ENCODE results near the gene EPHA3. TPM values are rescaled to one million over a fixed set of nuclear protein-coding genes. Genes with fewer than 3 reads are reported as not detected.

Gene EPHA3
- not detected in 2 replicates for polyA plus RNA-seq (2011; rRNA removed)
- polyA plus RNA-seq (2012; cell fraction: cytosol; rRNA removed), result not detected in 2 replicates
- polyA plus RNA-seq (2012; cell fraction: nucleus; rRNA removed), result not detected in 2 replicates
- polyA plus RNA-seq (2017; fragmentation: RNase III; extraction: RNeasy Plus Mini Kit Qiagen cat#74134 plus additional on column Dnase treatment), result not detected in 3 replicates
- not detected in 2 replicates for polyA minus RNA-seq (2011; rRNA and poly(A)+ RNA removed)

DNA sequence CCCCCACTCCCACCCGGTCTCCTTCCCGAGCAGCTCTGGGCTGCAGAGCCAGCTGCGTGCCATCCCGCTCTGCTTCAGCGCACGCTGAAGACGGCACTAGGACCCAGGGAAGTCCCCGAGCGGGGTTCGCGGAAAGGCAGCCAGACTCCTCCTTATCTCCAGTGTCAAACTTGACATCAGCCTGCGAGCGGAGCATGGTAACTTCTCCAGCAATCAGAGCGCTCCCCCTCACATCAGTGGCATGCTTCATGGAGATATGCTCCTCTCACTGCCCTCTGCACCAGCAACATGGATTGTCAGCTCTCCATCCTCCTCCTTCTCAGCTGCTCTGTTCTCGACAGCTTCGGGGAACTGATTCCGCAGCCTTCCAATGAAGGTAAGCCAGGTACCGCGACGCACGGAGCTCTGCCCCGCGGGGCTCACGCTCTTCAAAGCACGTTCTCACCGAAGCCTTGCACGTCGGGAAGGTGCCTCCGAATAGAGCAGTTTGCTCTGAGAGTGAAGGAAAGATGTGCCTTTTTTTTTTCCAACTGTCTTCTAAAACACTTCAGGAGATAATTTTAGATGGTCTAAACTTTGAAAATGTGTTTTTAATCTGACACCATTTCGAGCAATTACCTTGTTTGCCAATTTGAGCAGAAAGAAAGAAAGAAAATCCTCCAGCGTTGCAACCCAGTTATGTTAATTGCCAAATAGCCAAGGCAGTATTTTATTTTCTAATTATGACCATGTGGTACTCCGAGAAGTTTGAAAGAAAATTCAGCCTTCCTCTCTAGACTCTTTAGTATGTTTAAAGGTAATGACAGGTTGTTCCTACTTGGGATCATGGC lies at the start of gene EPHA3:
Gene EPHA3, plus strand, starts transcription at position 161 of the 830 bp plus-strand sequence. Its CDS starts 128 bp downstream, at position 289.
- Histone ChIP-seq H3K4me1 (no peaks in the 10 kb centered on the region), H3K27ac (no peak within 1 kb of the TSS), H3K4me2 (peak within 1 kb of the TSS; percentile 85), H3K9me3 (no peaks in the 10 kb centered on the region), H3K4me3 (peak within 1 kb of the TSS; percentile 35)
- DNase-seq (ENCODE audit: low read depth in 1 of 2, low spot score in 1 of 2), result peak; percentile 22 to 42
- FAIRE-seq, result no peak
- POLR2A ChIA-PET, result no interaction called here
- CTCF ChIA-PET, result no interaction called here
- WGBS (ENCODE audit: missing lambda C conversion rate), result 4% methylated on average over 32 of the region's 32 CpGs
- peak; percentile 92 to 96 for ATAC-seq
- TF ChIP-seq ZC3H11A (IDR thresholded peaks at IDR 0.05) (no peak), NPAS2 (CRISPR knock-in tag; IDR thresholded peaks at IDR 0.05; ENCODE audit: borderline replicate concordance) (no peak), KDM5A (IDR thresholded peaks at IDR 0.05) (no peak), TP53 (CRISPR knock-in tag; IDR thresholded peaks at IDR 0.05) (no peak), CHD4 (IDR thresholded peaks at IDR 0.05; ENCODE audit: borderline replicate concordance) (no peak), CEBPB (IDR thresholded peaks at IDR 0.05) (no peak), SMC3 (IDR thresholded peaks at IDR 0.05) (no peak), JUN (IDR thresholded peaks at IDR 0.05) (no peak), MAZ (IDR thresholded peaks at IDR 0.05; ENCODE audit: borderline replicate concordance, low read depth, low read length) (no peak), HDAC2 (IDR thresholded peaks at IDR 0.05) (no peak), EP300 (IDR thresholded peaks at IDR 0.05) (no peak), RNF2 (IDR thresholded peaks at IDR 0.05; ENCODE audit: borderline replicate concordance, low read depth) (no peak)
- TF ChIP-seq, protein P1, sequence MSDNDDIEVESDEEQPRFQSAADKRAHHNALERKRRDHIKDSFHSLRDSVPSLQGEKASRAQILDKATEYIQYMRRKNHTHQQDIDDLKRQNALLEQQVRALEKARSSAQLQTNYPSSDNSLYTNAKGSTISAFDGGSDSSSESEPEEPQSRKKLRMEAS (IDR thresholded peaks at IDR 0.05), result no peak
- TF ChIP-seq, protein P2, sequence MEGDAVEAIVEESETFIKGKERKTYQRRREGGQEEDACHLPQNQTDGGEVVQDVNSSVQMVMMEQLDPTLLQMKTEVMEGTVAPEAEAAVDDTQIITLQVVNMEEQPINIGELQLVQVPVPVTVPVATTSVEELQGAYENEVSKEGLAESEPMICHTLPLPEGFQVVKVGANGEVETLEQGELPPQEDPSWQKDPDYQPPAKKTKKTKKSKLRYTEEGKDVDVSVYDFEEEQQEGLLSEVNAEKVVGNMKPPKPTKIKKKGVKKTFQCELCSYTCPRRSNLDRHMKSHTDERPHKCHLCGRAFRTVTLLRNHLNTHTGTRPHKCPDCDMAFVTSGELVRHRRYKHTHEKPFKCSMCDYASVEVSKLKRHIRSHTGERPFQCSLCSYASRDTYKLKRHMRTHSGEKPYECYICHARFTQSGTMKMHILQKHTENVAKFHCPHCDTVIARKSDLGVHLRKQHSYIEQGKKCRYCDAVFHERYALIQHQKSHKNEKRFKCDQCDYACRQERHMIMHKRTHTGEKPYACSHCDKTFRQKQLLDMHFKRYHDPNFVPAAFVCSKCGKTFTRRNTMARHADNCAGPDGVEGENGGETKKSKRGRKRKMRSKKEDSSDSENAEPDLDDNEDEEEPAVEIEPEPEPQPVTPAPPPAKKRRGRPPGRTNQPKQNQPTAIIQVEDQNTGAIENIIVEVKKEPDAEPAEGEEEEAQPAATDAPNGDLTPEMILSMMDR (IDR thresholded peaks at IDR 0.05), result no peak
- TF ChIP-seq, protein P3, sequence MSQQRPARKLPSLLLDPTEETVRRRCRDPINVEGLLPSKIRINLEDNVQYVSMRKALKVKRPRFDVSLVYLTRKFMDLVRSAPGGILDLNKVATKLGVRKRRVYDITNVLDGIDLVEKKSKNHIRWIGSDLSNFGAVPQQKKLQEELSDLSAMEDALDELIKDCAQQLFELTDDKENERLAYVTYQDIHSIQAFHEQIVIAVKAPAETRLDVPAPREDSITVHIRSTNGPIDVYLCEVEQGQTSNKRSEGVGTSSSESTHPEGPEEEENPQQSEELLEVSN (IDR thresholded peaks at IDR 0.05; ENCODE audit: borderline replicate concordance, low read depth), result no peak

DNA sequence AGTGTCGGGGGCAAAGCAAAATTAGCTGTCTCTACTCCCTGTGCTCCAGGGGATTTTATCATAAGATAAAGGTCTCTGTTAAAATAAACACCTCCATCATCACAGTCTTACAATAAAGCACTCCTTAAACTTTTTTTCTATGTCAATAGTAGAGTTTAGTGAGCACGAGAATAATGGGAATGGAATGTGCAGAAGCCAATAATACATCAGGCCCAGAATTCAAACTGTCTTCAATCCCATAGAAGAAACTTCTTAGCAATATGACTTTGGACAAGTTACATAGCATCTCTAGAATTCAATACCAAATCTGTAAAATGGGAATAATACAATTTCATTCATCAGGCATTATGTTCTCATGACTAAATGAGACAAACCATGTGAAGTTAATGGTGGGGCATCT lies 49.0 kb upstream of the EPHA3 start:
- ChIA-PET POLR2A (no interaction called here), CTCF (no interaction called here)
- H3K4me1 ChIP-seq, result no peaks in the 10 kb centered on the region
- DNase-seq (ENCODE audit: low read depth in 1 of 2, low spot score in 1 of 2) (no peak), ATAC-seq (no peak), FAIRE-seq (no peak)
- 4% methylated on average over 2 of the region's 2 CpGs for WGBS (ENCODE audit: missing lambda C conversion rate)
- H3K4me2 ChIP-seq, result no peak overlapping the region
- H3K4me3 ChIP-seq, result no peak overlapping the region
- H3K27ac ChIP-seq, result no peak overlapping the region
- no peaks in the 10 kb centered on the region for H3K9me3 ChIP-seq
- TF ChIP-seq KDM1A (IDR thresholded peaks at IDR 0.05; ENCODE audit: low read depth), result no peak
- TF ChIP-seq CBX8 (IDR thresholded peaks at IDR 0.05), result no peak
- TF ChIP-seq, protein P4, sequence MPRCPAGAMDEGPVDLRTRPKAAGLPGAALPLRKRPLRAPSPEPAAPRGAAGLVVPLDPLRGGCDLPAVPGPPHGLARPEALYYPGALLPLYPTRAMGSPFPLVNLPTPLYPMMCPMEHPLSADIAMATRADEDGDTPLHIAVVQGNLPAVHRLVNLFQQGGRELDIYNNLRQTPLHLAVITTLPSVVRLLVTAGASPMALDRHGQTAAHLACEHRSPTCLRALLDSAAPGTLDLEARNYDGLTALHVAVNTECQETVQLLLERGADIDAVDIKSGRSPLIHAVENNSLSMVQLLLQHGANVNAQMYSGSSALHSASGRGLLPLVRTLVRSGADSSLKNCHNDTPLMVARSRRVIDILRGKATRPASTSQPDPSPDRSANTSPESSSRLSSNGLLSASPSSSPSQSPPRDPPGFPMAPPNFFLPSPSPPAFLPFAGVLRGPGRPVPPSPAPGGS (IDR thresholded peaks at IDR 0.05), result no peak
- TF ChIP-seq RAD21 (conservative IDR thresholded peaks at IDR 0.05 in 1 of 2, IDR thresholded peaks at IDR 0.05 in 1 of 2), result no peak
- TF ChIP-seq MAFK (IDR thresholded peaks at IDR 0.05; ENCODE audit: partially characterized antibody), result no peak
- no peak for TF ChIP-seq TP53 (CRISPR knock-in tag; IDR thresholded peaks at IDR 0.05)
- no peak for TF ChIP-seq ZC3H11A (IDR thresholded peaks at IDR 0.05)
- TF ChIP-seq RNF2 (IDR thresholded peaks at IDR 0.05; ENCODE audit: borderline replicate concordance, low read depth), result no peak
- TF ChIP-seq FOXS1 (CRISPR knock-in tag; IDR thresholded peaks at IDR 0.05), result no peak
- TF ChIP-seq, protein P5, sequence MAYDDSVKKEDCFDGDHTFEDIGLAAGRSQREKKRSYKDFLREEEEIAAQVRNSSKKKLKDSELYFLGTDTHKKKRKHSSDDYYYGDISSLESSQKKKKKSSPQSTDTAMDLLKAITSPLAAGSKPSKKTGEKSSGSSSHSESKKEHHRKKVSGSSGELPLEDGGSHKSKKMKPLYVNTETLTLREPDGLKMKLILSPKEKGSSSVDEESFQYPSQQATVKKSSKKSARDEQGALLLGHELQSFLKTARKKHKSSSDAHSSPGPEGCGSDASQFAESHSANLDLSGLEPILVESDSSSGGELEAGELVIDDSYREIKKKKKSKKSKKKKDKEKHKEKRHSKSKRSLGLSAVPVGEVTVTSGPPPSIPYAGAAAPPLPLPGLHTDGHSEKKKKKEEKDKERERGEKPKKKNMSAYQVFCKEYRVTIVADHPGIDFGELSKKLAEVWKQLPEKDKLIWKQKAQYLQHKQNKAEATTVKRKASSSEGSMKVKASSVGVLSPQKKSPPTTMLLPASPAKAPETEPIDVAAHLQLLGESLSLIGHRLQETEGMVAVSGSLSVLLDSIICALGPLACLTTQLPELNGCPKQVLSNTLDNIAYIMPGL (CRISPR knock-in tag; IDR thresholded peaks at IDR 0.05; ENCODE audit: borderline replicate concordance), result no peak
- TF ChIP-seq HDAC2 (IDR thresholded peaks at IDR 0.05), result no peak

All from A549 (cell line).